Adrenal gland (tissue), 5 donors: ENCODE measurements around the gene IMMP2L.

Experiments used
- CTCF ChIP-seq, 6 experiments: fragments of 450-650 bp in 4 of 6; fragments of 200-600 bp in 2 of 6; sonication (generic) in 1 of 6; IDR thresholded peaks; 1 replicate in 5 of 6; 2 replicates in 1 of 6; pipeline versions ENCODE4 v1.5.1 to v1.8.0; 2016 to 2021; ENCODE audit warnings: antibody characterized with exemption in 6 of 6, mild to moderate bottlenecking in 2 of 6, moderate library complexity in 1 of 6
- POLR2A ChIP-seq, 2 donors: fragments of 450-650 bp; IDR thresholded peaks; one replicate each; pipeline ENCODE4 v1.6.1; 2017; ENCODE audit warnings: antibody characterized with exemption in 2 of 2, mild to moderate bottlenecking in 2 of 2, moderate library complexity in 1 of 2
- donor health status: DM: no; HTN: no; CAD: no.

GRCh38 chr7:111042842-111043241 lies 519.5 kb downstream of the IMMP2L start:
- TF ChIP-seq POLR2A (IDR thresholded peaks at IDR 0.05) (no peak), CTCF (IDR thresholded peaks at IDR 0.05) (no peak)
